SKM-1 treated with dmso at 0.1 percent for 144 hours (cell line): Measurements from ENCODE around the gene ANGPTL8.

ENCODE experiments used
- DNase-seq: peaks from one replicate; lab custom pipeline; 2025; ENCODE audit not compliant: unreplicated experiment; lab: John Stamatoyannopoulos, UW

ANGPTL8 gene

GRCh38 chr19:11239377-11240000 is at the start of gene ANGPTL8:
TSS of gene ANGPTL8 (plus strand) at chr19:11239619. CDS start at chr19:11239638, 19 bp downstream.
- no peak for DNase-seq

GRCh38 chr19:11190501-11190900 is 48.9 kb upstream of the ANGPTL8 start:
- no peak for DNase-seq

GRCh38 chr19:11191273-11191755 is 48.1 kb upstream of the ANGPTL8 start:
- DNase-seq, result no peak

GRCh38 chr19:11191934-11192333 is 47.5 kb upstream of the ANGPTL8 start:
- no peak for DNase-seq

- DNase-seq, result no peak
These were observed 46.2 kb upstream of the ANGPTL8 start for GRCh38 chr19:11192957-11193939.

GRCh38 chr19:11194173-11194572 is 45.2 kb upstream of the ANGPTL8 start:
- no peak for DNase-seq

GRCh38 chr19:11194656-11195558 is 44.5 kb upstream of the ANGPTL8 start:
- DNase-seq, result no peak

GRCh38 chr19:11195681-11196080 is 43.7 kb upstream of the ANGPTL8 start:
- no peak for DNase-seq

GRCh38 chr19:11196406-11197287 is 42.8 kb upstream of the ANGPTL8 start:
- no peak for DNase-seq

GRCh38 chr19:11197291-11198174 is 41.9 kb upstream of the ANGPTL8 start, which contains the start of gene KANK2:
TSS of gene KANK2 (minus strand) at chr19:11197545. CDS start at chr19:11194511, 3,034 bp downstream.
- peak; percentile 68 for DNase-seq

- DNase-seq, result no peak
These were observed 41.3 kb upstream of the ANGPTL8 start for GRCh38 chr19:11198175-11198534.

- no peak for DNase-seq
These were observed 40.5 kb upstream of the ANGPTL8 start for GRCh38 chr19:11198769-11199424.

GRCh38 chr19:11199517-11199916 is 39.9 kb upstream of the ANGPTL8 start:
- no peak for DNase-seq

GRCh38 chr19:11200015-11200574 is 39.3 kb upstream of the ANGPTL8 start:
- DNase-seq, result no peak

- no peak for DNase-seq
These were observed 38.5 kb upstream of the ANGPTL8 start for GRCh38 chr19:11200931-11201330.

GRCh38 chr19:11201791-11202190 is 37.6 kb upstream of the ANGPTL8 start:
- no peak for DNase-seq

- no peak for DNase-seq
These were observed 36.8 kb upstream of the ANGPTL8 start for GRCh38 chr19:11202488-11203193.
